Measurements from ENCODE around the gene CTNNA2.

Gene CTNNA2

GRCh38 chr2:80329491-80329890, 816.6 kb downstream of the CTNNA2 start:
- Histone ChIP-seq H2BK5ac (ENCODE audit: low read depth, low read length, poor library complexity) (no peak overlapping the region), H4K91ac (ENCODE audit: low read depth, low read length) (no peak overlapping the region), H2AK5ac (ENCODE audit: low read length) (no peak overlapping the region), H4K8ac (ENCODE audit: low read depth, low read length) (no peak overlapping the region), H3K4me2 (ENCODE audit: low read length) (no peak overlapping the region), H3K4me1 (ENCODE audit: control insufficient read depth in 1 of 2, insufficient read depth in 2 of 2, low read length in 2 of 2) (no peaks in the 10 kb centered on the region), H3K36me3 (ENCODE audit: control insufficient read depth in 1 of 2, insufficient read depth in 2 of 2, low read length in 2 of 2) (no peaks in the 10 kb centered on the region), H3K9me3 (ENCODE audit: insufficient read depth, low read depth, low read length) (no peaks in the 10 kb centered on the region), H3K18ac (ENCODE audit: low read length) (no peak overlapping the region), H3K14ac (ENCODE audit: low read length) (no peak overlapping the region), H3K9ac (ENCODE audit: low read length) (peak overlapping the region; percentile 41), H2BK12ac (ENCODE audit: low read length) (no peak overlapping the region), H3K23ac (ENCODE audit: low read length) (no peak overlapping the region), H2BK120ac (ENCODE audit: insufficient read depth, low read length, poor library complexity) (no peak overlapping the region), H3K27ac (ENCODE audit: low read depth, low read length) (no peak overlapping the region), H2AFZ (ENCODE audit: insufficient read depth, low read length, poor library complexity) (no peak overlapping the region), H4K12ac (ENCODE audit: low read depth, low read length) (no peak overlapping the region), H3K4ac (ENCODE audit: low read depth, low read length) (no peak overlapping the region), H3K4me3 (ENCODE audit: low read depth, low read length) (no peak overlapping the region), H3K79me1 (ENCODE audit: low read length) (no peaks in the 10 kb centered on the region), H3K27me3 (ENCODE audit: insufficient read depth, low read length) (no peaks in the 10 kb centered on the region), H3K79me2 (ENCODE audit: control insufficient read depth, insufficient read depth, low read length, poor library complexity) (no peaks in the 10 kb centered on the region)
- DNase-seq = no peak
- WGBS (ENCODE audit: extremely low coverage, insufficient coverage, insufficient read length) = no CpG with 5 or more reads among the region's 5 CpGs

- no CpG with 5 or more reads among the region's 14 CpGs for WGBS (ENCODE audit: extremely low coverage, insufficient coverage, insufficient read length)
- Histone ChIP-seq H3K9me3 (ENCODE audit: insufficient read depth, low read depth, low read length) (no peaks in the 10 kb centered on the region), H3K27ac (ENCODE audit: low read depth, low read length) (no peak overlapping the region)
Measured at GRCh38 chr2:80330527-80331450, 817.9 kb downstream of the CTNNA2 start.

GRCh38 chr2:80333886-80334285, 821.0 kb downstream of the CTNNA2 start:
- no peaks in the 10 kb centered on the region for H3K36me3 ChIP-seq (ENCODE audit: control insufficient read depth in 1 of 2, insufficient read depth in 2 of 2, low read length in 2 of 2)
- H3K4me3 ChIP-seq (ENCODE audit: low read depth, low read length) = no peak overlapping the region
- H3K79me2 ChIP-seq (ENCODE audit: control insufficient read depth, insufficient read depth, low read length, poor library complexity) = no peaks in the 10 kb centered on the region
- no peak overlapping the region for H2AK5ac ChIP-seq (ENCODE audit: low read length)
- H3K4me2 ChIP-seq (ENCODE audit: low read length) = no peak overlapping the region
- no peak overlapping the region for H3K14ac ChIP-seq (ENCODE audit: low read length)
- H3K27me3 ChIP-seq (ENCODE audit: insufficient read depth, low read length) = no peaks in the 10 kb centered on the region
- H3K79me1 ChIP-seq (ENCODE audit: low read length) = no peaks in the 10 kb centered on the region
- H3K9me3 ChIP-seq (ENCODE audit: insufficient read depth, low read depth, low read length) = peaks cover 2% of the 10 kb centered on the region
- no peak overlapping the region for H4K12ac ChIP-seq (ENCODE audit: low read depth, low read length)
- H3K23ac ChIP-seq (ENCODE audit: low read length) = no peak overlapping the region
- H2BK5ac ChIP-seq (ENCODE audit: low read depth, low read length, poor library complexity) = no peak overlapping the region
- H4K8ac ChIP-seq (ENCODE audit: low read depth, low read length) = no peak overlapping the region
- no peak overlapping the region for H3K9ac ChIP-seq (ENCODE audit: low read length)
- H2AFZ ChIP-seq (ENCODE audit: insufficient read depth, low read length, poor library complexity) = no peak overlapping the region
- no peaks in the 10 kb centered on the region for H3K4me1 ChIP-seq (ENCODE audit: control insufficient read depth in 1 of 2, insufficient read depth in 2 of 2, low read length in 2 of 2)
- H2BK120ac ChIP-seq (ENCODE audit: insufficient read depth, low read length, poor library complexity) = no peak overlapping the region
- DNase-seq = no peak
- no peak overlapping the region for H2BK12ac ChIP-seq (ENCODE audit: low read length)
- no peak overlapping the region for H4K91ac ChIP-seq (ENCODE audit: low read depth, low read length)
- no peak overlapping the region for H3K18ac ChIP-seq (ENCODE audit: low read length)
- WGBS (ENCODE audit: extremely low coverage, insufficient coverage, insufficient read length) = no CpG with 5 or more reads among the region's 5 CpGs
- H3K4ac ChIP-seq (ENCODE audit: low read depth, low read length) = no peak overlapping the region
- no peak overlapping the region for H3K27ac ChIP-seq (ENCODE audit: low read depth, low read length)

More at GRCh38 chr2:80330527-80331450, 817.9 kb downstream of the CTNNA2 start:
- no peak overlapping the region for H3K18ac ChIP-seq (ENCODE audit: low read length)
- no peak overlapping the region for H3K14ac ChIP-seq (ENCODE audit: low read length)
- H4K91ac ChIP-seq (ENCODE audit: low read depth, low read length) = no peak overlapping the region
- H2BK5ac ChIP-seq (ENCODE audit: low read depth, low read length, poor library complexity) = no peak overlapping the region
- H3K4ac ChIP-seq (ENCODE audit: low read depth, low read length) = no peak overlapping the region
- no peaks in the 10 kb centered on the region for H3K36me3 ChIP-seq (ENCODE audit: control insufficient read depth in 1 of 2, insufficient read depth in 2 of 2, low read length in 2 of 2)
- no peak overlapping the region for H4K12ac ChIP-seq (ENCODE audit: low read depth, low read length)
- no peak overlapping the region for H2BK120ac ChIP-seq (ENCODE audit: insufficient read depth, low read length, poor library complexity)
- no peak overlapping the region for H3K4me2 ChIP-seq (ENCODE audit: low read length)
- H3K79me2 ChIP-seq (ENCODE audit: control insufficient read depth, insufficient read depth, low read length, poor library complexity) = no peaks in the 10 kb centered on the region
- peak in 1 of 2 donors; percentile 23 for DNase-seq
- H2AFZ ChIP-seq (ENCODE audit: insufficient read depth, low read length, poor library complexity) = no peak overlapping the region
- H3K79me1 ChIP-seq (ENCODE audit: low read length) = no peaks in the 10 kb centered on the region
- no peak overlapping the region for H3K4me3 ChIP-seq (ENCODE audit: low read depth, low read length)
- no peak overlapping the region for H2BK12ac ChIP-seq (ENCODE audit: low read length)
- H3K9ac ChIP-seq (ENCODE audit: low read length) = no peak overlapping the region
- H4K8ac ChIP-seq (ENCODE audit: low read depth, low read length) = no peak overlapping the region
- H3K23ac ChIP-seq (ENCODE audit: low read length) = no peak overlapping the region
- H3K27me3 ChIP-seq (ENCODE audit: insufficient read depth, low read length) = no peaks in the 10 kb centered on the region
- H3K4me1 ChIP-seq (ENCODE audit: control insufficient read depth in 1 of 2, insufficient read depth in 2 of 2, low read length in 2 of 2) = no peaks in the 10 kb centered on the region
- H2AK5ac ChIP-seq (ENCODE audit: low read length) = no peak overlapping the region

GRCh38 chr2:80335411-80335810, 822.6 kb downstream of the CTNNA2 start:
- Histone ChIP-seq H3K9ac (ENCODE audit: low read length) (no peak overlapping the region), H2BK5ac (ENCODE audit: low read depth, low read length, poor library complexity) (no peak overlapping the region), H4K12ac (ENCODE audit: low read depth, low read length) (no peak overlapping the region), H3K23ac (ENCODE audit: low read length) (no peak overlapping the region), H3K27ac (ENCODE audit: low read depth, low read length) (no peak overlapping the region), H3K18ac (ENCODE audit: low read length) (no peak overlapping the region), H3K79me1 (ENCODE audit: low read length) (no peaks in the 10 kb centered on the region), H3K14ac (ENCODE audit: low read length) (no peak overlapping the region), H3K79me2 (ENCODE audit: control insufficient read depth, insufficient read depth, low read length, poor library complexity) (no peaks in the 10 kb centered on the region), H3K4me2 (ENCODE audit: low read length) (no peak overlapping the region), H3K9me3 (ENCODE audit: insufficient read depth, low read depth, low read length) (peaks cover 2% of the 10 kb centered on the region), H3K36me3 (ENCODE audit: control insufficient read depth in 1 of 2, insufficient read depth in 2 of 2, low read length in 2 of 2) (no peaks in the 10 kb centered on the region), H2AFZ (ENCODE audit: insufficient read depth, low read length, poor library complexity) (no peak overlapping the region), H2BK120ac (ENCODE audit: insufficient read depth, low read length, poor library complexity) (no peak overlapping the region), H4K91ac (ENCODE audit: low read depth, low read length) (no peak overlapping the region), H3K4ac (ENCODE audit: low read depth, low read length) (no peak overlapping the region), H2BK12ac (ENCODE audit: low read length) (no peak overlapping the region), H2AK5ac (ENCODE audit: low read length) (no peak overlapping the region), H3K27me3 (ENCODE audit: insufficient read depth, low read length) (no peaks in the 10 kb centered on the region), H4K8ac (ENCODE audit: low read depth, low read length) (no peak overlapping the region), H3K4me1 (ENCODE audit: control insufficient read depth in 1 of 2, insufficient read depth in 2 of 2, low read length in 2 of 2) (no peaks in the 10 kb centered on the region), H3K4me3 (ENCODE audit: low read depth, low read length) (no peak overlapping the region)
- no peak for DNase-seq
- WGBS (ENCODE audit: extremely low coverage, insufficient coverage, insufficient read length) = no CpG with 5 or more reads among the region's 1 CpG
